Left lung (tissue), 10 donors: Measurements from ENCODE around the gene AVPR2. TPM values are rescaled to one million over a fixed set of nuclear protein-coding genes. Genes with fewer than 3 reads are reported as not detected.

Source experiments
- ATAC-seq: fragments of 200-7000 bp; cut with Tn5 transposase; one replicate; pipeline ENCODE4 v1.9.1; 2020; ENCODE audit warnings: moderate library complexity
- DNase-seq, 4 donors: peaks; one replicate each; pipeline ENCODE4 v3.0.0-alpha.2; 2013 to 2020
- H3K27ac ChIP-seq, 2 donors: fragments of 200-600 bp; sonication (generic) in 1 of 2; one replicate each; pipeline versions ENCODE4 v1.5.0 to v1.8.0; 2020 to 2021
- H3K27me3 ChIP-seq, 2 donors: fragments of 200-600 bp; sonication (generic) in 1 of 2; one replicate each; pipeline versions ENCODE4 v1.5.0 to v1.8.0; 2020 to 2021
- H3K36me3 ChIP-seq, 2 donors: fragments of 200-600 bp; sonication (generic) in 1 of 2; one replicate each; pipeline versions ENCODE4 v1.5.0 to v1.8.0; 2020 to 2021
- H3K4me1 ChIP-seq, 2 donors: fragments of 200-600 bp; one replicate each; pipeline ENCODE4 v1.8.0; 2021
- H3K4me3 ChIP-seq, 2 donors: fragments of 200-600 bp; sonication (generic) in 1 of 2; one replicate each; pipeline versions ENCODE4 v1.5.0 to v1.8.0; 2020 to 2021; ENCODE audit warnings: mild to moderate bottlenecking in 1 of 2
- H3K9me3 ChIP-seq, 2 donors: fragments of 200-600 bp; sonication (generic) in 1 of 2; one replicate each; pipeline versions ENCODE4 v1.5.0 to v1.8.0; 2020 to 2021
- intact Hi-C, 2 donors: fragments of 100-400 bp; cut with DNase I; formaldehyde crosslinking; loops; one replicate each; pipeline versions ENCODE4 v1.11.2 to v1.14.2; 2022
- polyA plus RNA-seq, 6 donors: library from polyadenylated mRNA; unstranded; fragments of 120-200 nt; gene quantifications; one replicate each; pipeline ENCODE4 v1.2.1, GENCODE V29; 2013; ENCODE audit not compliant: insufficient read length in 6 of 6
- total RNA-seq, 2 donors: library from RNA; stranded (reverse); fragmentation: NEBNext Ultra II Directional; extraction: Animal tissue kit (Norgen Biotek cat#: 25700); gene quantifications; one replicate each; pipeline ENCODE4 v1.2.1, GENCODE V29; 2021
- TF ChIP-seq, protein P1 (sequence below), 2 donors: fragments of 200-600 bp; sonication (generic) in 1 of 2; IDR thresholded peaks; one replicate each; pipeline versions ENCODE4 v1.5.0 to v1.8.0; 2021; ENCODE audit warnings: antibody characterized with exemption in 2 of 2
- donor health status: DM: no; HTN: yes; CAD: no.
- donor health status: DM: no; HTN: no; CAD: no.

Gene AVPR2
- total and polyA plus RNA-seq, 8 donors: 0.52 to 1.3 (median 0.83) TPM

DNA sequence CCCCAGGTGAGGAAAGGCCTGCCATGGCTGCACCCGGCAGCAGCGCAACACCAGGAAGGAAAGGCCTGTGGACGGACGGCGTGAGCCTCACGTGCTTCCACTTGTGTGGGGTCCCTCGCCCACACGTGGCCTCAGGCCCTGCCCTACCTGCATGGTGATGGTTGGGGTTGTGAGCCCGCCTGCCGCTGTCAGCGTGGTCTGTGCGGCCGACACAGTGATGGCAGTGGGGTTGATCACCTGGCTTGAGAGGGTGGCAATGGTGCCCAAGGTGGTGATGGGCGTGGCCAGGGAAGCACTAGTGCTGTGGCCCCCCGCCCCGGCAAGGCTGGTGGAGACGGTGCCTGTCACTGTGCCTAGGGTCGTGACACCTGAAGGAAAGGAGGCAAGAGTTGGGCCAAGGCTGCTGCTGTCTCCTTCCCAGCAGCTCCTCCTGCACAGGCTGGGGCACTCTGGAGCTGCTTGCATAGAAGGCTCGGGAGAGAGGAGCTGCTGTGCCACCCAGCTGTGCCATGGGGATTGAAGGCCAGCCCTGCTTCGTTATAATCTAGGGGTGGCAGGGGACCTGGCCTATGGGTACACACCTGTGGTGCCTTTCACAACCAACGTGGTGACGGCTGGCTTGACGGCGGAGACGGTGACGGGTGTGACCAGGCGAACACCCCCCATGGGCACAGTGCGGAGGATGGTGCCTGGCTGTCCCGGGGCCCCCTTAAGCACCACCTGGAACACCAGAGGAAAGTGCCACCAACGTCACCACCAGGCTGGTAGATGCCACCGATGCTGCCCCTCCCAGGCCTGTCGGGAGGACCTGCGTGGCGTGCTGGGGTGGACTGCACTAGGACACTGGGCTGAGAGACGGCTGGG is 51.8 kb downstream of the AVPR2 start:
- Histone ChIP-seq H3K27me3 (no peaks in the 10 kb centered on the region), H3K4me3 (no peak overlapping the region), H3K4me1 (no peaks in the 10 kb centered on the region), H3K9me3 (no peaks in the 10 kb centered on the region), H3K36me3 (peaks cover 0 to 100% of the 10 kb centered on the region in 2 donors), H3K27ac (no peak overlapping the region)
- TF ChIP-seq, protein P1, sequence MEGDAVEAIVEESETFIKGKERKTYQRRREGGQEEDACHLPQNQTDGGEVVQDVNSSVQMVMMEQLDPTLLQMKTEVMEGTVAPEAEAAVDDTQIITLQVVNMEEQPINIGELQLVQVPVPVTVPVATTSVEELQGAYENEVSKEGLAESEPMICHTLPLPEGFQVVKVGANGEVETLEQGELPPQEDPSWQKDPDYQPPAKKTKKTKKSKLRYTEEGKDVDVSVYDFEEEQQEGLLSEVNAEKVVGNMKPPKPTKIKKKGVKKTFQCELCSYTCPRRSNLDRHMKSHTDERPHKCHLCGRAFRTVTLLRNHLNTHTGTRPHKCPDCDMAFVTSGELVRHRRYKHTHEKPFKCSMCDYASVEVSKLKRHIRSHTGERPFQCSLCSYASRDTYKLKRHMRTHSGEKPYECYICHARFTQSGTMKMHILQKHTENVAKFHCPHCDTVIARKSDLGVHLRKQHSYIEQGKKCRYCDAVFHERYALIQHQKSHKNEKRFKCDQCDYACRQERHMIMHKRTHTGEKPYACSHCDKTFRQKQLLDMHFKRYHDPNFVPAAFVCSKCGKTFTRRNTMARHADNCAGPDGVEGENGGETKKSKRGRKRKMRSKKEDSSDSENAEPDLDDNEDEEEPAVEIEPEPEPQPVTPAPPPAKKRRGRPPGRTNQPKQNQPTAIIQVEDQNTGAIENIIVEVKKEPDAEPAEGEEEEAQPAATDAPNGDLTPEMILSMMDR (IDR thresholded peaks at IDR 0.05): no peak
- no peak for DNase-seq
- intact Hi-C loops: no loop called here
- ATAC-seq: no peak

Other genes starting within 250 kb of the AVPR2 start
- gene PNCK, start 230.9 kb upstream of the AVPR2 start, total RNA-seq: 1 to 10 TPM in 1 of 2 donors, not detected in 1; 1.1 TPM
- 1 to 10 TPM in 1 of 6 donors, under 1 TPM in 5; 0.34 to 1.4 (median 0.56) TPM for gene PNCK, start 230.9 kb upstream of the AVPR2 start, polyA plus RNA-seq
- 10 to 100 TPM; 10.5 to 11.2 TPM for gene SLC6A8, start 216.7 kb upstream of the AVPR2 start, total RNA-seq
- 10 to 100 TPM in 2 of 6 donors, 1 to 10 TPM in 4; 6.8 to 12.1 (median 9.5) TPM for gene SLC6A8, start 216.7 kb upstream of the AVPR2 start, polyA plus RNA-seq
- gene BCAP31, start 180.3 kb upstream of the AVPR2 start, total RNA-seq: 100 to 1,000 TPM; 218 to 243 TPM
- 100 to 1,000 TPM; 126 to 145 (median 137) TPM for gene BCAP31, start 180.3 kb upstream of the AVPR2 start, polyA plus RNA-seq
- 10 to 100 TPM; 14.2 to 18.5 TPM for gene ABCD1, start 179.8 kb upstream of the AVPR2 start, total RNA-seq
- 10 to 100 TPM in 2 of 6 donors, 1 to 10 TPM in 4; 6.5 to 10.6 (median 9.8) TPM for gene ABCD1, start 179.8 kb upstream of the AVPR2 start, polyA plus RNA-seq
- 1 to 10 TPM; 3.0 to 3.9 TPM for gene PLXNB3, start 140.4 kb upstream of the AVPR2 start, total RNA-seq
- 1 to 10 TPM; 2.7 to 5.2 (median 3.7) TPM for gene PLXNB3, start 140.4 kb upstream of the AVPR2 start, polyA plus RNA-seq
- gene SRPK3, start 123.6 kb upstream of the AVPR2 start, total RNA-seq: under 1 TPM; 0.55 to 0.60 TPM
- 1 to 10 TPM in 4 of 6 donors, under 1 TPM in 2; 0.70 to 1.7 (median 1.3) TPM for gene SRPK3, start 123.6 kb upstream of the AVPR2 start, polyA plus RNA-seq
- 10 to 100 TPM; 42.4 to 52.9 TPM for gene IDH3G, start 110.3 kb upstream of the AVPR2 start, total RNA-seq
- gene IDH3G, start 110.3 kb upstream of the AVPR2 start, polyA plus RNA-seq: 10 to 100 TPM; 54.2 to 72.3 (median 55.6) TPM
- gene SSR4, start 110.0 kb upstream of the AVPR2 start, total RNA-seq: 100 to 1,000 TPM; 295 to 327 TPM
- gene SSR4, start 110.0 kb upstream of the AVPR2 start, polyA plus RNA-seq: 100 to 1,000 TPM; 153 to 187 (median 173) TPM
- 1 to 10 TPM; 2.3 to 3.5 TPM for gene PDZD4, start 74.1 kb upstream of the AVPR2 start, total RNA-seq
- gene PDZD4, start 74.1 kb upstream of the AVPR2 start, polyA plus RNA-seq: 10 to 100 TPM in 5 of 6 donors, 1 to 10 TPM in 1; 8.3 to 13.7 (median 10.9) TPM
- under 1 TPM; 0.55 to 0.86 TPM for gene L1CAM, start 18.5 kb upstream of the AVPR2 start, total RNA-seq
- under 1 TPM; 0.27 to 0.65 (median 0.49) TPM for gene L1CAM, start 18.5 kb upstream of the AVPR2 start, polyA plus RNA-seq
- gene ARHGAP4, start 21.6 kb downstream of the AVPR2 start, total RNA-seq: 10 to 100 TPM; 35.6 to 96.2 TPM
- 10 to 100 TPM; 21.9 to 29.4 (median 24.1) TPM for gene ARHGAP4, start 21.6 kb downstream of the AVPR2 start, polyA plus RNA-seq
- gene NAA10, start 30.4 kb downstream of the AVPR2 start, total RNA-seq: 100 to 1,000 TPM in 1 of 2 donors, 10 to 100 TPM in 1; 87.5 to 105 TPM
- gene NAA10, start 30.4 kb downstream of the AVPR2 start, polyA plus RNA-seq: 10 to 100 TPM; 49.0 to 80.7 (median 54.0) TPM
- gene RENBP, start 40.0 kb downstream of the AVPR2 start, total RNA-seq: 10 to 100 TPM; 44.7 to 62.1 TPM
- gene RENBP, start 40.0 kb downstream of the AVPR2 start, polyA plus RNA-seq: 1 to 10 TPM; 5.2 to 7.5 (median 6.2) TPM
- gene HCFC1, start 67.1 kb downstream of the AVPR2 start, total RNA-seq: 10 to 100 TPM; 46.6 to 58.1 TPM
- gene HCFC1, start 67.1 kb downstream of the AVPR2 start, polyA plus RNA-seq: 10 to 100 TPM; 28.4 to 47.6 (median 41.7) TPM
- 10 to 100 TPM in 1 of 2 donors, 1 to 10 TPM in 1; 8.8 to 13.5 TPM for gene TMEM187, start 68.1 kb downstream of the AVPR2 start, total RNA-seq
- gene TMEM187, start 68.1 kb downstream of the AVPR2 start, polyA plus RNA-seq: 1 to 10 TPM; 3.9 to 7.9 (median 5.8) TPM
- 100 to 1,000 TPM in 1 of 2 donors, 10 to 100 TPM in 1; 92.1 to 172 TPM for gene IRAK1, start 115.2 kb downstream of the AVPR2 start, total RNA-seq
- 10 to 100 TPM; 52.2 to 74.6 (median 62.5) TPM for gene IRAK1, start 115.2 kb downstream of the AVPR2 start, polyA plus RNA-seq
- gene MECP2, start 193.0 kb downstream of the AVPR2 start, total RNA-seq: 10 to 100 TPM; 36.2 to 47.1 TPM
- 10 to 100 TPM; 25.5 to 36.6 (median 29.5) TPM for gene MECP2, start 193.0 kb downstream of the AVPR2 start, polyA plus RNA-seq
- gene OPN1LW, start 239.6 kb downstream of the AVPR2 start, total RNA-seq: not detected
- not detected for gene OPN1LW, start 239.6 kb downstream of the AVPR2 start, polyA plus RNA-seq